Right renal cortex interstitium (tissue), 3 donors: ENCODE results near the gene RXRB. TPM values are rescaled to one million over a fixed set of nuclear protein-coding genes. Genes with fewer than 3 reads are reported as not detected.
A peak's percentile ranks its signal among the peaks of the same experiment; 100 is the strongest.
"Not testable (repeated sequence)": the region's sequence is repeated elsewhere in the genome, so short reads cannot be mapped to it uniquely, and the experiment has no call there.

Source experiments
- DNase-seq, 3 donors: peaks; one replicate each; pipeline ENCODE4 v3.0.0-alpha.2; 2013; ENCODE audit warnings: low read depth in 3 of 3, low spot score in 2 of 3
- polyA plus RNA-seq, 3 donors: library from polyadenylated mRNA; unstranded; fragments of 120-200 nt; gene quantifications; one replicate each; pipeline ENCODE4 v1.2.1, GENCODE V29; 2013; ENCODE audit not compliant: insufficient read length in 3 of 3

RXRB gene
- polyA plus RNA-seq, 3 donors = 48.7 to 51.7 (median 49.3) TPM

GRCh38 chr6:33164665-33165373, 35.6 kb downstream of the RXRB start:
- no peak for DNase-seq

DNA sequence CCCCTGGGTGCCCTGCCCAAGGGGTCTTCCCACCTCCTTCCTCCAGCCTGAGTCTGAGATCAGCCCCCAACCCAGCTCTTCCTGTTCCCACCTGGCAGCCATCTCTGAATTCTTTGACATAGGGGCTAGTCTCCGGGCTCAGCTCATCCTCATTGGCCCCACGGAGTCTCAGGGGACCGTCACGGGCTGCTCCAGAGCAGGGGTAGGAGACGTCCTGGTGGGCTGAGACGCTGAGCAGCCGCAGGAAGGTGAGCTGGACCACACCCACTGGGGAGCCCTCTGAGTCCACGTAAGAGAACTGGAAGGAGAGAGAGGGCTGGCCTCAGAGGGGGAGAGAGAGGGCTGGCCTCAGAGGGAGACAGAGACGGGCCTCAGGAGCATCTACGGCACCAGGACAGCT, 36.3 kb downstream of the RXRB start:
- DNase-seq = no peak

DNA sequence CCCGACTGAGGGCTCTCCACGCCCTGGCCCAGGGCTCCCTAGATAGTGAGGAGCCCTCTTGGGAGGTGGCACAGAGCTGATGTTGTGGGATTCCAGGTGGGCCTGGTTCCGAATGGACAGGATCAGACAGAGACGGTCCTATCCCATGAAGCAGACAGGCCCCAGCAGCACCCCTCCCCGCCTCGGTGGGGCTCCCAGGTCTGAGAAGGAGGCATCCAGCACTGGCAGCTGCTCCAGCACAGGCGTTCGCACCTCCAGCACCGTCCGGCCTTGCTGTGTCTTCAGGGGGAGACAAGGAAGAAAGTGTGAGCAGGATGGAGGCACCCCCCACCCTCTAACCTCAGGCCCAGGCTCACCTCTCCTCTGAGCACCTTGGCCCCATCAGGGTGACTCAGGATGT, 36.9 kb downstream of the RXRB start:
- no peak for DNase-seq

DNA sequence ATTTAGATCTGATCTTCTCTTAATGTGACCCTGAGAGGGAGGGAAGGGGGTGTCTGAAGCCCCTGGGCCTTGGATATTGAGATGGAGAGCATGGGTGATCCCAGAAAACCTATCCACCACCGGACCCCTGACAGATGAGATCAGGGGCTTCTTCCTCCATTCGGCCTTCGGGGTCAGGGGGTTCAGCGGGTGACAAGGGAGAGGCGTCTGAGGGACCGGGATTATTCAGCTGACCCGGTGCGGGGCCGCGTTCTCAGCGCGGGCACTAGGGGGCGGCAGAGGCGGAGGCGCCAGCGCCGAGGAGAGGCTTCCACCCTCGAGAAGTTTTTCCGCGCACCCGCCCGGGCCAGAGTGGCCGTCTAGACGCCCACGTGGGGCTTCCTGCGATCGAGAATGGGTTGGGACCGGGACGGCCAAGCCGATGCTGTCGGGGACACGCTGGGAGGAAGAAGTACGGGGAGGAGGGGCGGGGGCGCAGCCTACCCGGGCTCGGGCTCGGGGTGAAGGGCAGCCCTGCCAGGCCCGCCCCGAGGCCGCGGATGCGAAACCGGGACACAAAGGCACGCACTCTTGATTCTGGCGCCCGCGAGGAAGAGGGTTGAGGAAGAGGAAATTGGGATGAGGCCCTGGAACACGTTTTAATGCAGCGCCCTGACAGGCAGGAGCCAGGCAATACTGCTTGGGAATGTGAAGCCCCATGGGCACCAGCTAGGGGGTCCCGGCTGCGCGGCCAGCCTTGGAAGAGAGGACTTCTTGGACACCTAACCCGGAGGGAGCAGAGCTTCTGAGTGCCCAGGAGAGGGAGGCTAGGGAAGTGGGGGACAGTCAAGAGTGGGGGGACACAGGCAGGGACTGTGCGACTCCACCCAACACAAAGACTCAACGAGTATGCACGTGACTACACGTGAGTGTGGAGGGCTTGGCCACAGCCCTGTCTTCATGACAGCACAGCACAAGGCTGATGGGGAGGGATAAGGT, 38.8 kb downstream of the RXRB start:
- DNase-seq = peak; percentile 16 to 45 (median 36)

DNA sequence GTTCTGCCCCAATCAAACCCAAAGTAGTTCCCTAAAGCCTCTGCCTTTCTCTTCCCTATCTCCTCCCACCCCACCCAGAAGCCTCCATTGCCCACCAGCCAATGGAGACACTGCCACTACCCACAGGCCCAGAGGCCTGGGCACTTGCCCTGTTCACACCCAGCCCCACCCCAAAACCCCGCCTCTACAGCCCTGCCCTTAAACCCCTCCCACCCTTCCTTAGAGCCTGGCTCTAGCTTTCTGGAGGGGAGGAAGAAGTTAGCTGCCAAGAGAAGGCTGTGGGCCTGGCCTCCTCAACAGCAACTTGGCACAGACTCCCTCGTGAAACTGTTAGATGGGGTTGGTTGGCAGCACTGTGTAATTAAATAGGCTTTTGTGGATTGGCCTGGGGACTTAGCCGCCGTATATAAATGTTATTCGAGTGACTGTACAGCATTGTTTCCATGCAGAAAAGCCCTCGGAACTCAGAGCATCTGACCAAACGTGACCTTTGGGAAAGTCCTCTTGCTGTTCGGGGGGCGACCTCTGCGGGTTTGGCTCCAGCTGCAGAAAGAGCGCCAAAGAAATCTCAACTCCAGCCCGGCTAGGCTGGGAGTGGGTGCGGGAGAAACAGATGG, 39.6 kb downstream of the RXRB start:
- DNase-seq = no peak

DNA sequence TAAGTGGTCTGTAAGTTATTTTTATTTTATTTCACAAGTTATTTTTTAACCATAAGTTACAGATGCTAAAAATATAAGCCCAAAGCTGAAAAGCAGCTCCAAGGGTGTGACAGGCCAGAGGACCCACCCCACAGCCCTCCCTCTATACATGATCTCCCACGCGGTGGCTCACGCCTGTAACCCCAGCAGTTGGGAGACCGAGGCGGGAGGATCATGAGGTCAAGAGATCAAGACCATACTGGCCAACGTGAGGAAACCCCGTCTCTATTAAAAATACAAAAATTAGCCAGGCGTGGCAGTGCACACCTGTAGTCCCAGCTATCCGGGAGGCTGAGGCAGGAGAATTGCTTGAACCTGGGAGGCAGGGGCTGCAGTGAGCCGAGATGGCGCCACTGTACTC, 40.4 kb downstream of the RXRB start:
- DNase-seq = no peak

GRCh38 chr6:33156964-33157363, 43.5 kb downstream of the RXRB start:
- DNase-seq = no peak

DNA sequence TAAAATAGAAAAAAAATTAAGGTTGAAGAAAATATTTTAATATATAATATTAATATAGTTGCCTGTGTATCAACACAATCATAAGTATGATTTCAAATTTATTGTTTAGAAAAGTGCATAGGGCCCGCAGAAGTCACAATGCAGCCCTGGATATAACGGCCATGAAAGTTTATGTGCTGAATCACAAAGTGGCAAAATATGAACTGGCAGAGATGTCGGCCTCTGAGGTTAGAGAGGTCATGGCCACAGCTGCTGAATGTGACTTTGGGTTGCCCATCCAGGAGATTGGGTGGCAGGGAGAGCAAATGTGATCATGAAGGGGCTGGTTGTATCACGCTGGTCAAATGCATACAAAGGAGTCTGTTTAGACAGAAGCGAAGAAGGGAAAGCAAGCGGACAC, 43.9 kb downstream of the RXRB start:
- DNase-seq = no peak

DNA sequence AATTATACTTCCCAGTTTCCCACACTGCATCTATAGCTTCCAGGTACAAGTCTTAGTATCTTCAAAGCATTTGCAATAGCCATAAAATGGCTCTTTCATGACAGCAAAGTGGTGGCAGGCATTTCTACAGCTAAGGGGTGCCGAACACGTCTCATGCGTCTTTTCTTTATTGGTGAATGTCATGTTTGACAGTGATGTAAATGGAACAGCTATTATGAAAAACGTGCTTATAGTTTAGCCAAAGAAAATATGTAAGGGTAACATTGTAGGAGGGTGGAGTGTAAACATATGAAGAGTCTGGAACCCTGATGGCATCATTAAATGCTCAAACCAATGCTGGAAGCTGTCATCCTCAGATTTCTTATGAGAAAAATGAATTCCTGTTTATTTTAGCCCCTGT, 46.1 kb downstream of the RXRB start:
- DNase-seq = no peak

- DNase-seq = no peak
These were observed 49.4 kb downstream of the RXRB start for GRCh38 chr6:33151050-33151449.

- DNase-seq = not testable (repeated sequence)
These were observed 49.9 kb downstream of the RXRB start for GRCh38 chr6:33150560-33150959.

DNA sequence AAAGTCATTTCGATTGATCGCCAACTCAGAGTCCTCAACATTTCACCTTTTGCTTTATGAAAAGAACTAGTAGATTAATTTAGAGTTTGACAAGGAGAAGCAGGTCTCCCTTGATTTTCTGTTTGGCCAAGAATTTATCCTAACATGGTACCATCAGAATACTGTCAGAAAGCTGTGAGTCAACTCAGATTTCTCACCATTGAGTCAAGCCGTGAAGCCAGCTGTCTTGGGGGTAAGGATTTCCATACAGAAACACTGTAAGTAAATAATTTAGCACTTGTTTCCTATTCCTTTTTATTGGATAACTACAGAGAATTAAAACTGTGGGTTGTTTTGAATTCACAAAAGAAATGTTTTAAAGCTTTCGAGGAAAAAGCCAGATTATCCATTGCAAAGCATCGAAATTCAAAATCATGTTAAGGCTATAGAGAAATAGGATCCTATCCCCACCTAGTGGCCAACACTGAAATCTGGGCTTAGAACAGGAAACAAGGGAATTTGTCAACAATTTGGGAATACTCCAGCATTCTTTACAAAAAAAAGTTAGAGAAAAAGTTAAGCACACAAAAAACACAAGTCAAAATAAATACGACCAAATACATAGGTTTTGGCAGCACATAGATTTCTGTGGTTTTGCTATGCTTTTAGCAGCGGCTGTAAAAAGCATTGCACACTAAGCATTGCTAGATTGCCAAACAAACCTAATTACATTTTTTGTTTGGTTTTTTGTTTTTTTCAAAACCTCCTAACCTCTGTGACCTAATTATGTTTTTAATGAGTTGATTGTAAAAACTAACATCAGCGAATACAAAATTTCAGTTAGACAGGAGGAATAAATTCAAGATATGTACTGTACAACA, 52.4 kb downstream of the RXRB start:
- peak in 2 of 3 donors; percentile 41 to 45 for DNase-seq

DNA sequence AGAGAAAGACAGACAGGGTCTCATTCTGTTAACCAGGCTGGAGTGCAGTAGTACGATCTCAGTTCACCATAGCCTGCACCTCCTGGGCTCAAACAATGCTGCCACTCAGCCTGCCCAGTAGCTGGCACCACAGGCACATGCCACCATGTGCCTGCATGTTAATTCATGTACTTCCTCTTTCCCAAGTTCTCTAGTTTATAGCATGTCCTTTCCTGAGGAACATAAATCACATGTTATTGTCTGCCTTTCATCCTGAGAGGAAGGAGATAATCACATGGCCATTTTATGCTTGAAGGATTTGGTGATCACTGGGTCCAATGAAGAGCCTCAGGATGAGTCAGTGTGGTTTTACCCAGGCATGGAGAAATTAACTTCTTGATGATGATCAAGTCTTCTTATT, 56.1 kb downstream of the RXRB start:
- no peak for DNase-seq

Other genes with a start within 250 kb of the RXRB start
- 10 to 100 TPM; 13.7 to 18.3 (median 15.6) TPM for gene HLA-DMA, start 247.6 kb downstream of the RXRB start, polyA plus RNA-seq
- gene BRD2, start 232.1 kb downstream of the RXRB start, polyA plus RNA-seq = 100 to 1,000 TPM; 292 to 324 (median 307) TPM
- 1 to 10 TPM; 5.2 to 5.4 (median 5.3) TPM for gene HLA-DOA, start 191.1 kb downstream of the RXRB start, polyA plus RNA-seq
- gene HLA-DPA1, start 127.0 kb downstream of the RXRB start, polyA plus RNA-seq = 10 to 100 TPM; 14.2 to 40.5 (median 17.9) TPM
- 10 to 100 TPM; 17.9 to 27.0 (median 20.0) TPM for gene HLA-DPB1, start 124.7 kb downstream of the RXRB start, polyA plus RNA-seq
- gene COL11A2, start 8.2 kb downstream of the RXRB start, polyA plus RNA-seq = 1 to 10 TPM; 3.8 to 4.9 (median 3.8) TPM
- 100 to 1,000 TPM; 121 to 131 (median 127) TPM for gene SLC39A7, start 202 bp upstream of the RXRB start, polyA plus RNA-seq
- gene HSD17B8, start 4.0 kb upstream of the RXRB start, polyA plus RNA-seq = 10 to 100 TPM; 22.8 to 29.1 (median 23.5) TPM
- gene RING1, start 7.8 kb upstream of the RXRB start, polyA plus RNA-seq = 10 to 100 TPM; 52.5 to 55.4 (median 53.8) TPM
- gene VPS52, start 71.2 kb upstream of the RXRB start, polyA plus RNA-seq = 10 to 100 TPM; 58.1 to 82.9 (median 75.3) TPM
- gene RPS18, start 71.4 kb upstream of the RXRB start, polyA plus RNA-seq = 1,000 to 10,000 TPM; 3,550 to 3,817 (median 3,658) TPM
- gene B3GALT4, start 76.5 kb upstream of the RXRB start, polyA plus RNA-seq = 1 to 10 TPM; 3.4 to 4.1 (median 4.0) TPM
- 10 to 100 TPM; 60.3 to 63.4 (median 60.7) TPM for gene WDR46, start 88.6 kb upstream of the RXRB start, polyA plus RNA-seq
- 10 to 100 TPM; 78.6 to 83.4 (median 79.5) TPM for gene PFDN6, start 88.9 kb upstream of the RXRB start, polyA plus RNA-seq
- gene RGL2, start 98.3 kb upstream of the RXRB start, polyA plus RNA-seq = 10 to 100 TPM; 90.8 to 95.5 (median 95.4) TPM
- 10 to 100 TPM; 29.9 to 32.4 (median 31.7) TPM for gene TAPBP, start 113.4 kb upstream of the RXRB start, polyA plus RNA-seq
- gene ZBTB22, start 117.1 kb upstream of the RXRB start, polyA plus RNA-seq = 10 to 100 TPM; 23.6 to 25.4 (median 23.8) TPM
- 10 to 100 TPM; 65.4 to 67.2 (median 66.5) TPM for gene DAXX, start 122.3 kb upstream of the RXRB start, polyA plus RNA-seq
- gene KIFC1, start 191.2 kb upstream of the RXRB start, polyA plus RNA-seq = 10 to 100 TPM; 34.2 to 43.3 (median 41.2) TPM
- gene PHF1, start 210.3 kb upstream of the RXRB start, polyA plus RNA-seq = 10 to 100 TPM; 60.3 to 65.1 (median 62.1) TPM
- gene CUTA, start 217.4 kb upstream of the RXRB start, polyA plus RNA-seq = 100 to 1,000 TPM; 213 to 246 (median 227) TPM
- 10 to 100 TPM; 22.1 to 27.2 (median 24.0) TPM for gene SYNGAP1, start 219.4 kb upstream of the RXRB start, polyA plus RNA-seq